OCI-LY1 (cell line): Measurements from ENCODE around the gene ACO2.

Source experiments
- CTCF ChIP-seq: fragments of 200-600 bp; sonication (generic), shearing (Covaris generic); IDR thresholded peaks from 2 replicates; pipeline ENCODE4 v1.5.1; 2017; ENCODE audit warnings: mild to moderate bottlenecking, antibody characterized with exemption, low read length, moderate library complexity, mixed read lengths
- EZH2 ChIP-seq: fragments of 200-600 bp; sonication (generic), shearing (Covaris generic); IDR thresholded peaks from 2 replicates; pipeline ENCODE4 v1.8.0; 2017; ENCODE audit warnings: borderline replicate concordance, mixed run types, mild to moderate bottlenecking, antibody characterized with exemption, low read length, moderate library complexity, mixed read lengths

GRCh38 chr22:41448189-41448808, 20.6 kb upstream of the ACO2 start:
- TF ChIP-seq CTCF (no peak), EZH2 (no peak)
